GM21390 (cell line): Measurements from ENCODE around the gene PKD1L1.
"Not testable (repeated sequence)": the region's sequence is repeated elsewhere in the genome, so short reads cannot be mapped to it uniquely, and the experiment has no call there.

Experiments used
- ATAC-seq: cut with Tn5 transposase; IDR thresholded peaks from one replicate; pipeline ENCODE4 v1.9.1; 2021; ENCODE audit not compliant: unreplicated experiment

Gene PKD1L1

DNA sequence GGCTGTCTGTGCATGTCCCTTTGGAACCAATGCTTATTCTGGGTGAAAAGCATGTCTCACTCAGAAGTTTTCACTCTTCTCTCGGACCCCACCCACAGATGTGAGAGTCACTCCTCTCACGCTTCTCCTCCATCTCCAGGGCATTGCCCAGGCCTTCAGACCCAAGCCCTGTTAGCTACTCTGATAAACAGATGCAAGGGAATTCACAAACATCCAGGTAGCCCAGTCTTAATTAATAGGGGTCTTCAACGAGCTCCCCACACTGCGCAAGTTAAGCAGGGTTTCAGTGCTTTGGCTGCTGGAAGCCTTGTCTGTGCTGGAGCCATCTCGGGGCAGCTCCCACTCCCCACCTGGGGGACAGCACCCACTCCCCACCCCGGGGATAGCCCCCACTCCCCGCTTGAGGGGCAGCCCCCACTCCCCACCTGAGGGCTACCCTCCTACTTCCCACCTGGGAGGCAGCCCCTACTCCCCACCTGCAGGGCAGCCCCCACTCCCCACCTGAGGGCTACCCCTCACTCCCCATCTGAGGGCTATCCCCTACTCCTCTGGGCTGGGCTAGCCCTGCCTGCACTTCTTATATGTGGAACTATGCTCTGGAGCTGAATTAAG lies 8.7 kb downstream of the PKD1L1 start:
- ATAC-seq, result no peak

DNA sequence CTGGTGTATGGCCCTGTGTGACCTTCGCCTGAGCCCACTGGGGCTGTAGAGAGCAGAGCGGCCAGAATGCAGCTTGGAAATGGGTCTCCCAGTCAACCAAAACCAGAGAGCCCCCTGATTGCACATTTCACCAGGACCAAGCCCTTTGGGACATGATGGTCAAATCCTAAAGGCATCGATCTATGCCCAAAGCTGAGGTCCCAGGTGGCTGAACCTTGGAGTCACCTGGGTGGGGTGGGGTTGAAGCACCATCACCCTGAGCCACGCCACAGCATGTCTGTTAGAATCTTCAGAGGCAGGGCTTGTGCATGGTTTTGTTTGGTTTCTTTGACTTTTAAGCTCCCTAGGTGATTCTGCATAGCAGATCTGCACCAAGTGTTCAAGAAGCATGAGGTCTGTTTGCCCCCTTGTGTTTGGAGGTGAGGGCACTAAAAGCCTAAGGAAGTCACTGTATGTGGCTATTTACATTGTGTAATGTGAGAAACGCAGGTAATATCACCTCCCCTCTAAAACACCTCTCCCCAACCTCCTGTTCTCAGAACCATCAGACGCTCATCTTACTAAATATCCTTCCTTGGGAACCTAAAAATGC lies 9.6 kb downstream of the PKD1L1 start:
- ATAC-seq, result no peak

DNA sequence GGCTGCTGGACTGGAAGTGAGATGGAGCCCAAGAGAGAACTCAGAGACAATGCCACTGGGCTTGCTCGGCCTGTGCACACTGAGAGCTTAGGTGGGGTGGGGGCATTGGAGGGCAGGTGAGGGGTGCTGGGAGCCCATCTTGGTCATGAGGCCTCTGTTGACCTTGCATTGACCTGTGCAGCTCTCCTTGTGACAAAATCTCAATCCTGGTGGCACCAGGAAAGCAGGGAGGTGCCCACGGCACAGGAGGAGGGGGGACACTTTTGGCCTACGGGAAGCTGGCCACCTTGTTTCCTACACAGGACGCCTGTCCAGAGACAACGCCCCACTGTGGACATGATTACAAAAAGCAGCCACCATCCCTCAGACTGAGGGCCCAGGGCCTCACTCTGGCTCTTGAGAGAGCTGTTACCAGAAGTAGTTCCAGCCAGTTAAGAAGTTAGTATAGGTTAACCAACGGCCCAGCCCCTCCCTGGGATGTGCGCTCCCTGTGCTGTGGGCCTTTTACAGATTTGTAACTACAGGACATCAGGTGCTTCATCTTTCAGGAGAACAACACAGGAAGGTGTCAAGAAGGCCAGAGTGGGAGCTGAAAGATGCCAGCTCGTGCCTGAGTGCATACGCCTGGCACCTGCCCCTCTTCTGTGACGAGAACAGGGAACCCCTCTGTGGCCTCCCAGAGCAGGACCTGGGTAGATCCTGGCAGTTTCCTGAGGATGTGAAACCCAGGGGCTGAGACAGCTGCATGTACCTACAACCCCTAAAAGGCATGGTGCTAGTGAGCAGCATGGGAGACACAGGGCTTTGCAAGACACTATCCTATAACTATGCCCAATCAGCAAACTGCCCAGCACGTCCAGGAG lies 10.3 kb downstream of the PKD1L1 start:
- ATAC-seq, result peak; percentile 52

DNA sequence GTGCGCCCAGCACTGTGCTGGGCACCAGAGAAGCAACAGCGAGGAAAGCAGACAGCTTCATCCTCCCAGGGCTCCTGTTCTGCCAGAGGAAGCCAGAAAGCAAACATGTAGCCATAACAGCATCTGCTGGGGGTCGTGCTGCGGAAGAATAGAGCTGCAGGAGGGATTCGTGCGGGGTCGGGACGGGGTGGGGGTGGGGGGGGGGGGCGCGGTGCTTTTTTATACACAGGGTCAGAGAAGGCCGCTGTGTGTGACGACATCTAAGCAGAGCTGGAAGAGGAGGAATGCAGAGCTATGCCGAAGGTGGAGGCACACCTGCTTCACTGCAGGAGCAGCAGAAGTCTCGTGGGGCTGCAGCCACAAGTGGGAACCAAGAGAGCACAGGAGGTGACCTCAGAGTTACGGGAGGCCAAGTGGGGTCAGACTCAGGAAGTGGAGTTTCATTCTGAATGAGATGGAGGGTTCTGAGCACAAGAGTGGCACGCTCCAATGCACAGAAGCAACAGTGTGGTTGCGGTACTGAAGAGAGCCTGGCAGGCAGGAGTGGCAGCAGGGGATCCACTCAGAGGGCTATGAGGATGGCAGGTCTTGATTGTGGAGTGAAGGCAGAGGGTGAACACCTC lies 11.1 kb downstream of the PKD1L1 start:
- ATAC-seq, result peak; percentile 92

- no peak for ATAC-seq
Measured at GRCh38 chr7:47936323-47936722, 11.9 kb downstream of the PKD1L1 start.

DNA sequence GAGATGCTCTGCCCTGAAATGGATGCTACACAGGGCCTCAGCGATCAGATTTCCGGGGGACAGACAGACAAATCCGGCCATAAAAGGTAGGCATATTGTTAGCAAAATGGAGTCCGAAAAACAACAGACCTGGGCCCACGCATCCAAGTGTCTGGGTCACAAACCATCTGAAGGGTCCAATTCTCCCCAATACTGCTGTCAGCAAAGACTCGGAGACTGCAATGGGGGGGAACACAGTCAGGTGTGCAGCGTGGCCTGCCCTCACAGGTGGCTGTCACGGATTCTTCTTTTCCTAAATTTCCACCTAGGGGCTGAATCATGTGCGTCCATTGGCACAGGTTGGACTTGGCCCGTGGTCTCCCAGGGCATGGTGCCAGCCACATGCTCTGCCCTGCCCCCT lies 12.9 kb downstream of the PKD1L1 start:
- ATAC-seq, result no peak

DNA sequence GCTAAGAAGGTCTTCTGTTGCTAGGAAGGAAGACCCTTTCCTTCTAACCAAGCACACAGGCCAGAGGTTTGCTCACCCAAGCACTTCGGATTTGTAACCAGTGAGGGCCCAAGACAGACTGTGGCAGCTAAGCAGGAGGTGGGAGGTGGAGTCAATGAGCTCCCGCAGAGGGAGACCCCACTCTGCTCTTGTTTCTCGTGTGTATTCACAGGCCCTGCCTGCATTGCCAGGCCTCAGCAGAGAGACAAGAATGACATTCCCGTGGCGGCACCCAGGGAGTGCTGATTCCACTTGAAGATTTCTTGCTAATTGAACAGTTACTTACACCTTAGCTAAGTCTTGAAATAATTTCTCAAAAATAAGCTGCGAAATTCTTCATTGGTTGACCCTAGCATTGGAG lies 13.4 kb downstream of the PKD1L1 start:
- no peak for ATAC-seq

DNA sequence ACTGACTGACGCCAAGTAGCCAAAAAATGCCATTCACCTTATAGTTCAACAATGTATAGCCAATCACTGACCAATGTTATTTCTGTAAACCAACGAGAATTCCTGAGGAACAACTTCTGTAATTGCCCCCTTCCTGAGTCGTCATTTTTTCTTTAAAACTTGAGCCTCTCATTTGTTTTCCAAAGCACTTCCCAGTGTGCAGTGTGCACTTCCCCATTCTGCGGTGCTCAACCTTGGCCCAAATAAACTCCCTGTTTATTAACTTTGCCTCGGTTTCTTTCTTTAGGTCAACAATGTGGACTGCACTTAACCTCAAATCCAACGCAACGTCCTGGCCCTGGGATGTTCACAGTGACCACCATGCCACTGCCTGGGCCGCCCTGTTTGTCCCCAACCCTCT lies 15.1 kb downstream of the PKD1L1 start:
- ATAC-seq, result no peak

DNA sequence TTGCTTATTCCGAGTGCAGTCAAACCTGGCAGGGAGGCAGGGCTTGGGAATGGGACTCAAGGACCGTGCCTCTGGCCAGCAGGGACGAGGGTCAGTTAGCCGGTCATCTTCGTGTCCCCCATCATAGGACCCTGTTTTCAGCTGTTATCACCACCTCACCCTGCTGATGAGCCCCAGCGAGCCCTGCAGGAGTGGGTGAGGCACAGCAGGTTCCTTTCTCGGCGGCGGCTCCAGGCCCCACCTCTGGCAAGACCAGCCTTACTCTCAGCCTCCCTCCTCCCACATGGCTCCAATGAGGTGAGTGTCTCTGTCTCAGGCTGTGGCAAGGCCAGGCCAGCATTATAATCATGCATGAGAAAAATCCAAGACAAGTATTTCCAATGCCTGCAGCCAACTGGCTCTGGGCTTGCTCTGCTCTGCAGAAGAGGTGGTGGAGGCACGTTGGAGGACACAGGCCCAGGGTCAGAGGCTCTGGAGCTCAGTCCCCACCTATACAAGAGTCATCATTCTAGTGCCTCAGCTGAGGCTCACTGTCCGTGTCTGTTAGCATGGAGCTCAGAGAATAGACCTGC lies 15.7 kb downstream of the PKD1L1 start:
- no peak for ATAC-seq

DNA sequence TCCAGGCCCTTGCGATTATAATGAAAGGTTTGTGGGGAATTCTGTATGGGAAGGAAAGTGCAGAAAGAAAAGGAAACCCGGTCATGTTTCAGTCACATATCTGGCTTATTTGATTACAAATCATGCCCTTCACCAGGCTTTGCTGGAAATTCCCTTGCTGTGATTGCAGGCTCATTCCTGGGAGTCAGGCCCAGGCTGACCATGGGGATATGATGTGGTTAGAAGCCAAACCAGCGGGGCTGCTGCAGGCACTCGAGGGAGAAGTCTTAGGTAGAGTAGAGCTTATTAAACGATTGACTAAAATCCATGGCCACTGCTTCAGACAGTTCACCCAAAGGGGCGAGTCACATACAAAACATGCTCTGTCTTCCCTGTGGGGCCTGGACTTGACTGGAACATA lies 16.2 kb downstream of the PKD1L1 start:
- ATAC-seq, result no peak

GRCh38 chr7:47931005-47932004 lies 17.0 kb downstream of the PKD1L1 start:
- ATAC-seq, result no peak

DNA sequence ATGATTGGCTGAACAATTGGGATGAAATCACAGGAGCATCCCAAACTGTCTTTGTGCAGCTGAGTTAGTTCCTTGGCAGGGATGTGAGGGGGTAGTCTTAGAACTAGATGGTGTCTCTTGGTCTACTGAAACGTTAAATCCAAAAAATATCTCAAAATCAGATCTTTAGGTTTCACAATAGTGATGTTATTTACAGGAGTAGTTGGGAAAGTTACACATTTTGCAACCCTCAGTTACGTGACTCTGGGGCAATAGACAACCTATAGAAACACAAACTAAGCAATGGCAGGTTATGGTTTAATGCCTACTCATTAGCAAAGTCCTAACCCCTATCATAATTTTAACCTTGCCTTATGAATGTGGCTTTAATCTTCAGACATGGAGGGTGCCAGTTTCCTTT lies 24.0 kb downstream of the PKD1L1 start:
- no peak for ATAC-seq

GRCh38 chr7:47923081-47923875 lies 25.0 kb downstream of the PKD1L1 start:
- ATAC-seq, result not testable (repeated sequence)

- not testable (repeated sequence) for ATAC-seq
Measured at GRCh38 chr7:47916514-47916913, 31.8 kb downstream of the PKD1L1 start.

DNA sequence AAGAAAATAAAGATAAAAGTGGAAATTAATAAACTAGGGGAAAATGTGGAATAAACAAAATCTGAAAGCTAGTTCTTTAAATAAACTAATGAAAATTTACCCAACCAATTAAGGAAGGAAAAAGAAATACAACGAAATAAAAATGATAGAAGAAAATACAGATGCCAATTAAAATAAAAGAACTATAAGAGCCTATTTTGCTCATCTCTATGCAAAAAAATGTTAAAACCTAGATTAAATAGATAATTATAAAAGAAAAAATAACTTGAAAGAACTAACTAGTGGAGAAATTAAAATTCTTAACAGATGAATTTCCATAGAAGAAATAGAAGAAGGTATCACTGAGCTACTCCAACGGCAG lies 32.7 kb downstream of the PKD1L1 start:
- no peak for ATAC-seq

DNA sequence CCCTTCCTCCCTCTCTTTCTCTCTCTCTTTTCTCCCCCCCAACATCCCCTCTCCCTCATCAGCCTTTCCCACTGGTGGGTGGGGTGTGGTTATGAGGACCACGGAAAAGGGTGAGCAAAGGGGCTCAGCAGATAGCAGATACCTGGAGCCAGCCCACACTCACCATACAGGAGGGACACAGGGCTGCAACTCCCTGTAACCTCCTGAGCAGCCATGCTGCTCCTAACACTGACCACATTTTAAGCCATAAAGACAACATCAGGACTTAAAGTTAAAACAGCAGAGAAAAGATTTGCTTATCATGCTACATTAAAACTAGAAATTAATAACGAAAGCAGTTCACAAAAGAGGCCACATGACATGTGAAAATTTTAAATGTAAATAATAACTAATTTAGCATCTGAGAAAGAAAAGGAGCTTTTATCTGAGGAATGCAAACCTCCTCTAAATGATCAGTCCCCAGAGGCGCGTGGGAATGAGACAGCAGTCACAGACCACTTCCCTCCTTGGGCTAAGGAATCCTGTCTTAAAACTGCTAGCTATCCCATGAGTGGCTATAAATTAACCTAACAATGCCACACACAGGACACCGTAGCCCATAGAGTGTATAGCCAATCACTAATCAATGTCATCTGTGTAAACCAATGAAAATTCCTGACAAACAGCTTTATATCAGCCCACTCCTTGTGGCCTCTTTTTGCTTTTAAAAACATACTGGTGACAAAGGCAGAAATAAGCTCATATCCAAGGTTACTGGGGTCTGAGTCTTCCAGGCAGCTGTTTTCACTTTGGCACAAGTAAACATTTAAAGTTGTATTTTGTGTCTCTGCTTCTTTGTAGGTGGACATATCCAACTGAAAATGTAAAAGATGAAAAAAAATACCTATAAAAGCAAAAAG lies 33.3 kb downstream of the PKD1L1 start:
- ATAC-seq, result no peak

DNA sequence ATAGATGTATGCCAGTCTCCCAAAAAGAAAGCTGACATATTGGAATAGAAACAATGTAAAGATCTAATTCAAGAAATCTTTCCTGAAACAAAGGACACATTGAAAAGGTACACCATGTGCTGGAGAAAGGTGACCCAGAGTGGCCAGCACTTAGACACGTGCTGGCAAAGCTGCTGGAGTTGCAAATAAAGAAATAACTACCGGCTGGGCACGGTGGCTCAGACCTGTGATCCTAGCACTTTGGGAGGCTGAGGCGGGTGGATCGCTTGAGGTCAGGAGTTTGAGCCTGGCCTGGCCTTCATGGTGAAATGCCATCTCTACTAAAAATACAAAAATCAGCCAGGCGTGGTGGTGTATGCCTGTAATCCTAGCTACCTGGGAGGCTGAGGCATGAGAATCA lies 35.9 kb downstream of the PKD1L1 start:
- ATAC-seq, result no peak

GRCh38 chr7:47908720-47909119 lies 39.5 kb downstream of the PKD1L1 start:
- no peak for ATAC-seq
